Neural crest cell (in vitro differentiated cells): ENCODE measurements around the gene CACNA2D1. TPM values are rescaled to one million over a fixed set of nuclear protein-coding genes. Genes with fewer than 3 reads are reported as not detected.
A peak's percentile ranks its signal among the peaks of the same experiment; 100 is the strongest.

Experiments
- DNase-seq: peaks from one replicate; pipeline ENCODE4 v3.0.0; 2021; ENCODE audit warnings: low read depth, mixed read lengths, low spot score
- H3K27ac Mint-ChIP-seq: one replicate; pipeline ENCODE4 v1.8.0; 2021; ENCODE audit warnings: mild to moderate bottlenecking, mixed read lengths; ENCODE audit not compliant: unreplicated experiment
- H3K27me3 Mint-ChIP-seq: 2 replicates; pipeline ENCODE4 v1.8.0; 2021; ENCODE audit warnings: low read depth, mild to moderate bottlenecking, mixed read lengths
- H3K36me3 Mint-ChIP-seq: 2 replicates; pipeline ENCODE4 v1.8.0; 2021; ENCODE audit warnings: low read depth, mild to moderate bottlenecking, mixed read lengths
- H3K4me1 Mint-ChIP-seq: 2 replicates; pipeline ENCODE4 v1.8.0; 2021; ENCODE audit warnings: mixed read lengths
- H3K4me3 Mint-ChIP-seq: one replicate; pipeline ENCODE4 v1.8.0; 2021; ENCODE audit warnings: mild to moderate bottlenecking, mixed read lengths
- H3K9me3 Mint-ChIP-seq: 2 replicates; pipeline ENCODE4 v1.8.0; 2021; ENCODE audit warnings: mixed read lengths
- long read RNA-seq: library from polyadenylated mRNA; unstranded; transcript quantifications from one replicate; pipeline ENCODE4 v2.0.0, GENCODE V29; 2020
- total RNA-seq: library from RNA; stranded (reverse); gene quantifications from 2 replicates; pipeline ENCODE4 v1.2.1, GENCODE V29; 2021
- TF ChIP-seq, protein P1 (sequence below): fragments of 200-600 bp; sonication (generic); conservative IDR thresholded peaks from 2 replicates; pipeline ENCODE4 v1.5.0; 2021; ENCODE audit warnings: antibody characterized with exemption, mild to moderate bottlenecking

Gene CACNA2D1
- 3.1 and 4.5 TPM in 2 replicates for total RNA-seq
- long read RNA-seq, partial matches to known transcripts: 1 of 1 reads
- long read RNA-seq, other reads (novel, unspliced or antisense): 0 of 1 reads

GRCh38 chr7:82443547-82444219, at the start of gene CACNA2D1:
TSS of gene CACNA2D1 (minus strand) at chr7:82443777.
- TF ChIP-seq, protein P1, sequence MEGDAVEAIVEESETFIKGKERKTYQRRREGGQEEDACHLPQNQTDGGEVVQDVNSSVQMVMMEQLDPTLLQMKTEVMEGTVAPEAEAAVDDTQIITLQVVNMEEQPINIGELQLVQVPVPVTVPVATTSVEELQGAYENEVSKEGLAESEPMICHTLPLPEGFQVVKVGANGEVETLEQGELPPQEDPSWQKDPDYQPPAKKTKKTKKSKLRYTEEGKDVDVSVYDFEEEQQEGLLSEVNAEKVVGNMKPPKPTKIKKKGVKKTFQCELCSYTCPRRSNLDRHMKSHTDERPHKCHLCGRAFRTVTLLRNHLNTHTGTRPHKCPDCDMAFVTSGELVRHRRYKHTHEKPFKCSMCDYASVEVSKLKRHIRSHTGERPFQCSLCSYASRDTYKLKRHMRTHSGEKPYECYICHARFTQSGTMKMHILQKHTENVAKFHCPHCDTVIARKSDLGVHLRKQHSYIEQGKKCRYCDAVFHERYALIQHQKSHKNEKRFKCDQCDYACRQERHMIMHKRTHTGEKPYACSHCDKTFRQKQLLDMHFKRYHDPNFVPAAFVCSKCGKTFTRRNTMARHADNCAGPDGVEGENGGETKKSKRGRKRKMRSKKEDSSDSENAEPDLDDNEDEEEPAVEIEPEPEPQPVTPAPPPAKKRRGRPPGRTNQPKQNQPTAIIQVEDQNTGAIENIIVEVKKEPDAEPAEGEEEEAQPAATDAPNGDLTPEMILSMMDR: peak; percentile 16
- peak; percentile 59 for DNase-seq
- Mint-ChIP-seq H3K27me3 (peaks cover 76% of the 10 kb centered on the region), H3K27ac (peak within 1 kb of the TSS; percentile 62), H3K4me3 (peak within 1 kb of the TSS; percentile 90), H3K9me3 (no peaks in the 10 kb centered on the region), H3K36me3 (no peaks in the 10 kb centered on the region), H3K4me1 (peaks cover 15% of the 10 kb centered on the region)

GRCh38 chr7:82481499-82482097, 38.0 kb upstream of the CACNA2D1 start:
- Mint-ChIP-seq H3K36me3 (no peaks in the 10 kb centered on the region), H3K27me3 (peaks cover 3% of the 10 kb centered on the region), H3K27ac (no peak overlapping the region), H3K9me3 (no peaks in the 10 kb centered on the region), H3K4me1 (no peaks in the 10 kb centered on the region), H3K4me3 (no peak overlapping the region)
- no peak for DNase-seq
- TF ChIP-seq, protein P1: peak; percentile 88

DNA sequence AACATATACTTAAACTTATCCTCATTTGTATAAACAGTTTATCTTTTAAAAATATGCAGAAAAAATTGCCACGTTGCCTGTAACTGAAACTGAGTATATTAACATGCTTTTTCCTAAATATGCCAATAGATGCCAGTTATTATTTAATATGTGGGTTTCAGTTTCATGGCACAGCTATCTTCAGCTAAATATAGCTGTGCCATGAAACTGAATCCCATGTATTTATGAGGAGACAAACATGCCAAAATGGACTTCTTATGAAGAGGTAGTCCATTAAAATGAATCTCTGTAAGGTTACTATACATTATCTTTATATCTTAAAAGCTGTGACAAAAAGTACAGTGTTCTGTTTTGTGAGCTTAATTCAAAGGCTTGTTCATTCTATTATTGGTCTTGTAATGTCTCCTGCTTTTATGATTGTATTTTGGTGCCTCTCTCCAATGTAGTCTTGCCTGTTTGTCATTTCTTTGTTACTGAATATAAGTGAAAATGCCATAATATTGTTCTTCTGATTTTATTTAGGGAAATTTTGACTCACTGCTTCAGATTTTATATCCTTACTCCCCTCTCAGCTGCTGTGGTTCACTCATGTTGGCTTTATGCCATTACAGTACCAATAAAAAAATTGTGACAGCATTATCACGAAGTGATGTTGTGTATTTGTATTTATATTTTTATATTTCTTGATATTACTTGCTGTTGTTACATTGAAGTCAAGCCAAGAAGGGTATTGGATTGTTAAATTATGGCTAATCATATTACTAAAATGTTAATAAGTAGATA, 34.3 kb upstream of the CACNA2D1 start:
- no peak overlapping the region for H3K27ac Mint-ChIP-seq
- peaks cover 7% of the 10 kb centered on the region for H3K27me3 Mint-ChIP-seq
- no peaks in the 10 kb centered on the region for H3K36me3 Mint-ChIP-seq
- DNase-seq: no peak
- no peaks in the 10 kb centered on the region for H3K4me1 Mint-ChIP-seq
- H3K4me3 Mint-ChIP-seq: no peak overlapping the region
- no peaks in the 10 kb centered on the region for H3K9me3 Mint-ChIP-seq
- TF ChIP-seq, protein P1: no peak

DNA sequence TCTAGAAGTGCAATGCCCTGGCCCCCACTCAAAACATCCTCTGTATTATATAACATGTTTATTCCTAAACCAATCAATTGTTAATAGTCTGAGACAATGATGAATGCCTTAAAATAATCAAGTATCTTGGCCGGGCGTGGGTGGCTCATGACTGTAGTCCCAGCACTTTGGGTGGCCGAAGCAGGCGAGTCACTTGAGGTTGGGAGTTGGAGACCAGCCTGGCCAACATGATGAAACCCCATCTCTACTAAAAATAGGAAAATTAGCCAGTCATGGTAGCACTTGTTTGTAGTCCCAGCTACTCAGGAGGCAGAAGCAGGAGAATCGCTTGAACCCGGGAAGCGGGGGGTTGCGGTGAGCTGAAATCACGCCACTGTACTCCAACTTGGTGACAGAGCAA, 29.4 kb upstream of the CACNA2D1 start:
- Mint-ChIP-seq H3K9me3 (no peaks in the 10 kb centered on the region), H3K4me1 (no peaks in the 10 kb centered on the region), H3K36me3 (no peaks in the 10 kb centered on the region), H3K27ac (no peak overlapping the region), H3K27me3 (peaks cover 7% of the 10 kb centered on the region), H3K4me3 (no peak overlapping the region)
- TF ChIP-seq, protein P1: no peak
- DNase-seq: no peak

- no peak for DNase-seq
- TF ChIP-seq, protein P1: no peak
- Mint-ChIP-seq H3K36me3 (no peaks in the 10 kb centered on the region), H3K27ac (no peak overlapping the region), H3K27me3 (peaks cover 2% of the 10 kb centered on the region), H3K9me3 (no peaks in the 10 kb centered on the region), H3K4me1 (no peaks in the 10 kb centered on the region), H3K4me3 (no peak overlapping the region)
These were observed 27.9 kb upstream of the CACNA2D1 start for GRCh38 chr7:82471351-82472020.
